HepG2 (cell line): ENCODE results near the gene CCDC116. TPM values are rescaled to one million over a fixed set of nuclear protein-coding genes. Genes with fewer than 3 reads are reported as not detected.
A peak's percentile ranks its signal among the peaks of the same experiment; 100 is the strongest.

ENCODE experiments used
- FOSL1 ChIP-seq: sonication (generic); formaldehyde crosslinking; IDR thresholded peaks from 2 replicates; pipeline ENCODE4 v1.9.0; 2021; ENCODE audit warnings: missing genetic modification reagents, borderline replicate concordance
- GLMP ChIP-seq: sonication (generic); formaldehyde crosslinking; IDR thresholded peaks from 2 replicates; pipeline ENCODE4 v1.9.0; 2021; ENCODE audit warnings: missing genetic modification reagents, mild to moderate bottlenecking, borderline replicate concordance
- HOXA7 ChIP-seq: sonication (generic); formaldehyde crosslinking; IDR thresholded peaks from 2 replicates; pipeline ENCODE4 v1.8.1; 2022; ENCODE audit warnings: mild to moderate bottlenecking, missing genetic modification reagents, moderate library complexity
- JUNB ChIP-seq: sonication (generic); formaldehyde crosslinking; IDR thresholded peaks from 2 replicates; pipeline ENCODE4 v1.8.0; 2022; ENCODE audit warnings: missing genetic modification reagents, mild to moderate bottlenecking, borderline replicate concordance
- NONO ChIP-seq, 2 experiments: fragments of 450-650 bp in 1 of 2; sonication (generic) in 1 of 2; formaldehyde crosslinking in 1 of 2; IDR thresholded peaks in 1 of 2; conservative IDR thresholded peaks in 1 of 2; 2 replicates each; pipeline versions ENCODE4 v1.6.1 to v1.8.0; 2017 to 2022; ENCODE audit warnings: mild to moderate bottlenecking in 1 of 2, missing genetic modification reagents in 1 of 2, moderate library complexity in 1 of 2
- POLR2A ChIP-seq, 2 experiments: IDR thresholded peaks; 2 replicates each; pipeline ENCODE4 v1.6.1; 2011; ENCODE audit warnings: low read depth in 2 of 2, low read length in 2 of 2, mild to moderate bottlenecking in 1 of 2, moderate library complexity in 1 of 2; ENCODE audit not compliant: insufficient read depth in 1 of 2
- RAD51 ChIP-seq: fragments of 450-650 bp; IDR thresholded peaks from 2 replicates; pipeline ENCODE4 v1.6.1; 2016; ENCODE audit warnings: borderline replicate concordance
- TRIM24 ChIP-seq: sonication (generic); formaldehyde crosslinking; IDR thresholded peaks from 2 replicates; pipeline ENCODE4 v1.8.0; 2022; ENCODE audit warnings: mild to moderate bottlenecking, missing genetic modification reagents
- YEATS4 ChIP-seq: sonication (generic); formaldehyde crosslinking; IDR thresholded peaks from 2 replicates; pipeline ENCODE4 v1.4.0; 2020; ENCODE audit warnings: missing genetic modification reagents, borderline replicate concordance
- ZFP36L2 ChIP-seq: sonication (generic); formaldehyde crosslinking; IDR thresholded peaks from 2 replicates; pipeline ENCODE4 v1.4.0; 2020; ENCODE audit warnings: missing genetic modification reagents
- ZNF546 ChIP-seq: sonication (generic); formaldehyde crosslinking; conservative IDR thresholded peaks from 2 replicates; pipeline ENCODE4 v1.8.1; 2023; ENCODE audit warnings: mild to moderate bottlenecking, missing genetic modification reagents
- ZNF557 ChIP-seq: sonication (generic); formaldehyde crosslinking; IDR thresholded peaks from 2 replicates; pipeline ENCODE4 v1.4.0; 2020; ENCODE audit warnings: missing genetic modification reagents
- ZNF616 ChIP-seq: sonication (generic); formaldehyde crosslinking; IDR thresholded peaks from 2 replicates; pipeline ENCODE4 v1.5.0; 2020; ENCODE audit warnings: low read depth, mild to moderate bottlenecking, missing genetic modification reagents
- polyA plus RNA-seq, 8 experiments: library from polyadenylated mRNA; depleted of rRNA in 3 of 8; stranded (reverse) in 7 of 8; unstranded in 1 of 8; fragments of >200 nt; fragmentation: Illumina TruSeq in 4 of 8; extraction: Trizol in 4 of 8; gene quantifications; 2 replicates each; pipeline versions ENCODE4 v1.2.1 to v1.2.3, GENCODE V29; 2011 to 2016; ENCODE audit warnings: low read depth in 4 of 8, missing spikeins in 1 of 8, mixed read lengths in 1 of 8; ENCODE audit not compliant: insufficient read depth in 1 of 8
- total RNA-seq, 5 experiments: library from RNA; depleted of rRNA; stranded (reverse); fragments of >200 nt; fragmentation: Illumina TruSeq; extraction: Trizol; gene quantifications; 2 replicates each; pipeline ENCODE4 v1.2.3, GENCODE V29; 2016; ENCODE audit warnings: low read depth in 1 of 5
- TF ChIP-seq, protein P1 (sequence below): sonication (generic); formaldehyde crosslinking; IDR thresholded peaks from 2 replicates; pipeline ENCODE4 v1.4.0; 2020; ENCODE audit warnings: mild to moderate bottlenecking, missing genetic modification reagents
- TF ChIP-seq, protein P2 (sequence below): sonication (generic); formaldehyde crosslinking; conservative IDR thresholded peaks from 2 replicates; pipeline ENCODE4 v1.4.0; 2020; ENCODE audit warnings: missing genetic modification reagents
- TF ChIP-seq, protein P3 (sequence below): conservative IDR thresholded peaks from 2 replicates; pipeline ENCODE4 v1.6.1; 2018; ENCODE audit warnings: missing genetic modification reagents

The CCDC116 gene
- total and polyA plus RNA-seq, 2 of the 13 experiments (the other 11 are each of a cell fraction or from before 2014, with no cell fraction given): 0.15 to 0.33 TPM

DNA sequence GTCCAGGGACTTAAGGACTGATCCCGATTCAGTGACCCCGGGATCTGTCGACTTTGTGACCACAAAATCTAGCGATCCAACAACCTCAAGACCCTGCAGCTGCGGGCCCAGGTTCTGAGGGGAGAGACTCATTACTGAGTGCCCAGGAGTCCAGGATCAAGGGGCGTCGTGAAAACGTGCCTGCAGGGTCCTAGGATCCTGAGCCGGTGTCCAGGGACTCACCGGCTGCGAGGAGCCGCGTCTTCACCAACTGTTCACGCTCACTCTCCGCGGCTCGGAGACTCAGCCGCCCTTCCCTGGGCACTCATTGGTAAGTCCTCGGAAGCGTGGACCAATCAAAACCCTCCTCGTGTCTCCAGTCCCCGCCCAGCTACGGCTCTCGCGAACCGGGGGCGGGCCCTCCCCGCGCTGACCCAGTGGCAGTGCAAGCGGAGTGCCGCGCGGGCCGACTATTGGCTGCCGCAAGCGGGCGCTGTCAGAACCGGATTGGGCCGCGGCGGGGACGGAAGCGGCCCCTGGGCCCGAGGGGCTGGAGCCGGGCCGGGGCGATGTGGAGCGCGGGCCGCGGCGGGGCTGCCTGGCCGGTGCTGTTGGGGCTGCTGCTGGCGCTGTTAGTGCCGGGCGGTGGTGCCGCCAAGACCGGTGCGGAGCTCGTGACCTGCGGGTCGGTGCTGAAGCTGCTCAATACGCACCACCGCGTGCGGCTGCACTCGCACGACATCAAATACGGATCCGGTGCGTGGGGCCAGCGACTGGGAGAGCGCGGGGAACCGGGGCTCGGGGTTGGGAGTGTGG is 9.4 kb downstream of the CCDC116 start, which contains the start of gene SDF2L1 (continued):
- TF ChIP-seq ZNF616 (CRISPR knock-in tag) (no peak), RAD51 (no peak), ZNF557 (CRISPR knock-in tag) (no peak), NONO (IDR thresholded peaks at IDR 0.05) (no peak), NONO (CRISPR knock-in tag; conservative IDR thresholded peaks at IDR 0.05) (peak; percentile 61), ZNF546 (no peak; the same call in 1 of the 2 replicates), TRIM24 (CRISPR knock-in tag) (no peak), HOXA7 (CRISPR knock-in tag) (no peak), GLMP (CRISPR knock-in tag) (no peak), JUNB (CRISPR knock-in tag) (no peak), POLR2A (IDR thresholded peaks at IDR 0.05; ENCODE audit: insufficient read depth in 1 of 2, low read depth in 2 of 2, low read length in 2 of 2) (peak; percentile 91 to 96), ZFP36L2 (CRISPR knock-in tag) (no peak), YEATS4 (CRISPR knock-in tag) (no peak; the same call in 1 of the 2 replicates), FOSL1 (no peak)
- TF ChIP-seq, protein P1, sequence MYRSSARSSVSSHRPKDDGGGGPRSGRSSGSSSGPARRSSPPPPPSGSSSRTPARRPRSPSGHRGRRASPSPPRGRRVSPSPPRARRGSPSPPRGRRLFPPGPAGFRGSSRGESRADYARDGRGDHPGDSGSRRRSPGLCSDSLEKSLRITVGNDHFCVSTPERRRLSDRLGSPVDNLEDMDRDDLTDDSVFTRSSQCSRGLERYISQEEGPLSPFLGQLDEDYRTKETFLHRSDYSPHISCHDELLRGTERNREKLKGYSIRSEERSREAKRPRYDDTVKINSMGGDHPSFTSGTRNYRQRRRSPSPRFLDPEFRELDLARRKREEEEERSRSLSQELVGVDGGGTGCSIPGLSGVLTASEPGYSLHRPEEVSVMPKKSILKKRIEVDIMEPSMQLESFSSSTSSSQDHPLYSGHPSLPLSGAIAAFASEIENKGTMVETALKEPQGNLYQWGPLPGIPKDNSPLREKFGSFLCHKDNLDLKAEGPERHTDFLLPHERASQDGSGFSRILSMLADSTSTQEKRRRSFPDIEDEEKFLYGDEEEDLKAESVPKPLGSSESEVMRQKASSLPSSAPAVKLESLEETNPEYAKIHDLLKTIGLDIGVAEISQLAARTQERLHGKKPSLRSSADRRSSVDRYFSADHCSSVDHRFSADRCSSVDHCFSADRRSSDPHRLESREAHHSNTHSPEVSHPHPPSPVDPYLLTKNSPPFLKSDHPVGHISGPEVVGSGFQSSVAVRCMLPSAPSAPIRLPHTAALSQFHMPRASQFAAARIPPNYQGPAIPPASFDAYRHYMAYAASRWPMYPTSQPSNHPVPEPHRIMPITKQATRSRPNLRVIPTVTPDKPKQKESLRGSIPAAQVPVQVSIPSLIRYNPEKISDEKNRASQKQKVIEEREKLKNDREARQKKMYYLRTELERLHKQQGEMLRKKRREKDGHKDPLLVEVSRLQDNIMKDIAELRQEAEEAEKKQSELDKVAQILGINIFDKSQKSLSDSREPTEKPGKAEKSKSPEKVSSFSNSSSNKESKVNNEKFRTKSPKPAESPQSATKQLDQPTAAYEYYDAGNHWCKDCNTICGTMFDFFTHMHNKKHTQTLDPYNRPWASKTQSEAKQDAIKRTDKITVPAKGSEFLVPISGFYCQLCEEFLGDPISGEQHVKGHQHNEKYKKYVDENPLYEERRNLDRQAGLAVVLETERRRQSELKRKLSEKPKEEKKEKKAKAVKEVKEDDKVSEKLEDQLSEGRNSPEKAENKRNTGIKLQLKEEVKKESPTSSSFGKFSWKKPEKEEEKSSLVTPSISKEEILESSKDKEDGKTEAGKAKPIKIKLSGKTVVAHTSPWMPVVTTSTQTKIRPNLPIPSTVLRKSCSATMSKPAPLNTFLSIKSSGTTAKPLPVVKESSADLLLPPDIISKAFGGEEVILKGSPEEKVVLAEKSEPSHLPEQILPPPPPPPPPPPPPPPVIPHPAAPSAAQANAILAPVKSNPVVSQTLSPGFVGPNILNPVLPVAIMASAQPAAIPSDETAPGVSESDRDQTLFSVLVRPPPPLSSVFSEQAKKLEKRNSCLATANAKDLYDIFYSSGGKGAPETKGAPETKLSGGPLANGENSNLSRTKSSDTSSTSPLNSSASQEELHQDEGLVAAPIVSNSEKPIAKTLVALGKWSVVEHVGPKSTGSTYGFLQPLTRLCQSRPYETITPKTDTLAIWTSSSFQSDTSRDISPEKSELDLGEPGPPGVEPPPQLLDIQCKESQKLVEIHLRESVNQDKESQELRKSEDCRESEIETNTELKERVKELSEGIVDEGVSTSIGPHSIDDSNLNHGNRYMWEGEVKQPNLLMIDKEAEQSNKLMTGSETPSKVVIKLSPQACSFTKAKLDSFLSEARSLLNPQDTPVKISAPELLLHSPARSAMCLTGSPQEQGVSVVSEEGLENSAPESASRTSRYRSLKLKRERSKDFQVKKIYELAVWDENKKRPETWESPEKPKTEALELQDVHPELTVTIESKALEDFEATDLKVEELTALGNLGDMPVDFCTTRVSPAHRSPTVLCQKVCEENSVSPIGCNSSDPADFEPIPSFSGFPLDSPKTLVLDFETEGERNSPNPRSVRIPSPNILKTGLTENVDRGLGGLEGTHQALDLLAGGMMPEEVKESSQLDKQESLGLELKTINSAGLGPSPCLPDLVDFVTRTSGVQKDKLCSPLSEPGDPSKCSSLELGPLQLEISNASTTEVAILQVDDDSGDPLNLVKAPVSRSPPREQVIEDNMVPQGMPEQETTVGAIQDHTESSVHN (CRISPR knock-in tag): no peak
- TF ChIP-seq, protein P2, sequence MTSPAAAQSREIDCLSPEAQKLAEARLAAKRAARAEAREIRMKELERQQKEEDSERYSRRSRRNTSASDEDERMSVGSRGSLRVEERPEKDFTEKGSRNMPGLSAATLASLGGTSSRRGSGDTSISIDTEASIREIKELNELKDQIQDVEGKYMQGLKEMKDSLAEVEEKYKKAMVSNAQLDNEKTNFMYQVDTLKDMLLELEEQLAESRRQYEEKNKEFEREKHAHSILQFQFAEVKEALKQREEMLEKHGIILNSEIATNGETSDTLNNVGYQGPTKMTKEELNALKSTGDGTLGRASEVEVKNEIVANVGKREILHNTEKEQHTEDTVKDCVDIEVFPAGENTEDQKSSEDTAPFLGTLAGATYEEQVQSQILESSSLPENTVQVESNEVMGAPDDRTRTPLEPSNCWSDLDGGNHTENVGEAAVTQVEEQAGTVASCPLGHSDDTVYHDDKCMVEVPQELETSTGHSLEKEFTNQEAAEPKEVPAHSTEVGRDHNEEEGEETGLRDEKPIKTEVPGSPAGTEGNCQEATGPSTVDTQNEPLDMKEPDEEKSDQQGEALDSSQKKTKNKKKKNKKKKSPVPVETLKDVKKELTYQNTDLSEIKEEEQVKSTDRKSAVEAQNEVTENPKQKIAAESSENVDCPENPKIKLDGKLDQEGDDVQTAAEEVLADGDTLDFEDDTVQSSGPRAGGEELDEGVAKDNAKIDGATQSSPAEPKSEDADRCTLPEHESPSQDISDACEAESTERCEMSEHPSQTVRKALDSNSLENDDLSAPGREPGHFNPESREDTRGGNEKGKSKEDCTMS: no peak
- TF ChIP-seq, protein P3, sequence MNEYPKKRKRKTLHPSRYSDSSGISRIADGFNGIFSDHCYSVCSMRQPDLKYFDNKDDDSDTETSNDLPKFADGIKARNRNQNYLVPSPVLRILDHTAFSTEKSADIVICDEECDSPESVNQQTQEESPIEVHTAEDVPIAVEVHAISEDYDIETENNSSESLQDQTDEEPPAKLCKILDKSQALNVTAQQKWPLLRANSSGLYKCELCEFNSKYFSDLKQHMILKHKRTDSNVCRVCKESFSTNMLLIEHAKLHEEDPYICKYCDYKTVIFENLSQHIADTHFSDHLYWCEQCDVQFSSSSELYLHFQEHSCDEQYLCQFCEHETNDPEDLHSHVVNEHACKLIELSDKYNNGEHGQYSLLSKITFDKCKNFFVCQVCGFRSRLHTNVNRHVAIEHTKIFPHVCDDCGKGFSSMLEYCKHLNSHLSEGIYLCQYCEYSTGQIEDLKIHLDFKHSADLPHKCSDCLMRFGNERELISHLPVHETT (CRISPR knock-in tag): 0 out of 2 replicates have a peak, but pooled peaks have one; percentile 68
